Measurements from ENCODE around the gene IMP4. TPM values are rescaled to one million over a fixed set of nuclear protein-coding genes. Genes with fewer than 3 reads are reported as not detected.

Gene IMP4
- total RNA-seq, 1 experiment from 2014 or later, result 89.2 TPM

- Mint-ChIP-seq H3K27ac (no peak overlapping the region), H3K4me1 (peaks cover 9% of the 10 kb centered on the region), H3K9me3 (no peaks in the 10 kb centered on the region), H3K27me3 (ENCODE audit: low read depth) (peaks cover 4% of the 10 kb centered on the region), H3K4me3 (no peak overlapping the region), H3K36me3 (peaks cover 5% of the 10 kb centered on the region)
- ATAC-seq, result no peak
- DNase-seq (ENCODE audit: low spot score), result no peak
- POLR2A ChIA-PET, result no interaction called here
- TF ChIP-seq ZNF219 (CRISPR knock-in tag; IDR thresholded peaks at IDR 0.05; ENCODE audit: borderline replicate concordance), result no peak
- no peak for TF ChIP-seq FOXJ3 (CRISPR knock-in tag; IDR thresholded peaks at IDR 0.05; ENCODE audit: borderline replicate concordance)
- CTCF ChIA-PET, result interaction anchor here (1.9 kb wide), 1 partner anchor 51 kb away, joined by 4 read pairs; no protein-coding TSS in a partner anchor
Observed at GRCh38 chr2:130376433-130377293, 34.0 kb downstream of the IMP4 start.

DNA sequence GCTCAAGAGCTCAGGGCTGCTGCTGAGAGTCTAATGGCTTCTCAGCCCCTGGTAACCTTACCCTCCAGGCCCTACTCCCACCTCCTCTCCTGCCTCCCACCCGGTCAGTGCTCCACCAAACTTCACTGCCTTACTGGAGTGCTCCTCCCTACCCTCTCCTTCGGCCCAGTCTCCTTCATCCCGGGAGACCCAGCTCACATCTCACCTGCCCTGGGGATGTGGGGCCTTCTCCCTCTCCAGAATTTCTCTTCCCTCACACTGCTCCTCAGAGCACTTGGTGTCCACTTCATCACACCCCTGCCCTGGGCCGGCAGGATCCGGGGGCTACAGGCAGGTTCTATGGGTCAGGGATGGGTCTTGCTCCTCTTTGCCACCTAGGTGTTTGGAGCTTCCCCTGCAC, 34.8 kb downstream of the IMP4 start:
- Mint-ChIP-seq H3K36me3 (peaks cover 5% of the 10 kb centered on the region), H3K4me1 (peaks cover 8% of the 10 kb centered on the region), H3K27ac (no peak overlapping the region), H3K4me3 (no peak overlapping the region), H3K9me3 (no peaks in the 10 kb centered on the region), H3K27me3 (ENCODE audit: low read depth) (peaks cover 4% of the 10 kb centered on the region)
- ChIA-PET CTCF (interaction anchor here (1.9 kb wide), 1 partner anchor 50 kb away, joined by 4 read pairs; no protein-coding TSS in a partner anchor), POLR2A (no interaction called here)
- no peak for ATAC-seq
- DNase-seq (ENCODE audit: low spot score), result no peak
- TF ChIP-seq PREB (CRISPR knock-in tag; IDR thresholded peaks at IDR 0.05; ENCODE audit: borderline replicate concordance) (no peak), KAT7 (CRISPR knock-in tag; IDR thresholded peaks at IDR 0.05; ENCODE audit: borderline replicate concordance) (no peak), SP1 (CRISPR knock-in tag; conservative IDR thresholded peaks at IDR 0.05) (no peak), HMGXB4 (CRISPR knock-in tag; IDR thresholded peaks at IDR 0.05) (no peak), ZNF416 (CRISPR knock-in tag; IDR thresholded peaks at IDR 0.05) (no peak), IRF2 (CRISPR knock-in tag; IDR thresholded peaks at IDR 0.05; ENCODE audit: borderline replicate concordance, low read depth) (no peak), GRHL2 (CRISPR knock-in tag; IDR thresholded peaks at IDR 0.05; ENCODE audit: insufficient replicate concordance, severe bottlenecking) (no peak), NFE2L1 (CRISPR knock-in tag; IDR thresholded peaks at IDR 0.05) (no peak), EMX1 (CRISPR knock-in tag; IDR thresholded peaks at IDR 0.05) (no peak), ZNF396 (CRISPR knock-in tag; IDR thresholded peaks at IDR 0.05; ENCODE audit: borderline replicate concordance) (no peak), SMAD3 (CRISPR knock-in tag; IDR thresholded peaks at IDR 0.05; ENCODE audit: borderline replicate concordance) (no peak), NR2C2 (CRISPR knock-in tag; IDR thresholded peaks at IDR 0.05) (no peak), TCF7 (CRISPR knock-in tag; IDR thresholded peaks at IDR 0.05; ENCODE audit: low read depth) (no peak), MXD4 (CRISPR knock-in tag; IDR thresholded peaks at IDR 0.05; ENCODE audit: borderline replicate concordance) (no peak), MYBL2 (CRISPR knock-in tag; IDR thresholded peaks at IDR 0.05) (no peak), SOX15 (CRISPR knock-in tag; IDR thresholded peaks at IDR 0.05) (no peak), HMGA2 (CRISPR knock-in tag; IDR thresholded peaks at IDR 0.05) (no peak)
- TF ChIP-seq, protein P1, sequence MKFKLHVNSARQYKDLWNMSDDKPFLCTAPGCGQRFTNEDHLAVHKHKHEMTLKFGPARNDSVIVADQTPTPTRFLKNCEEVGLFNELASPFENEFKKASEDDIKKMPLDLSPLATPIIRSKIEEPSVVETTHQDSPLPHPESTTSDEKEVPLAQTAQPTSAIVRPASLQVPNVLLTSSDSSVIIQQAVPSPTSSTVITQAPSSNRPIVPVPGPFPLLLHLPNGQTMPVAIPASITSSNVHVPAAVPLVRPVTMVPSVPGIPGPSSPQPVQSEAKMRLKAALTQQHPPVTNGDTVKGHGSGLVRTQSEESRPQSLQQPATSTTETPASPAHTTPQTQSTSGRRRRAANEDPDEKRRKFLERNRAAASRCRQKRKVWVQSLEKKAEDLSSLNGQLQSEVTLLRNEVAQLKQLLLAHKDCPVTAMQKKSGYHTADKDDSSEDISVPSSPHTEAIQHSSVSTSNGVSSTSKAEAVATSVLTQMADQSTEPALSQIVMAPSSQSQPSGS (CRISPR knock-in tag; IDR thresholded peaks at IDR 0.05; ENCODE audit: borderline replicate concordance, low read depth), result no peak
- TF ChIP-seq, protein P2, sequence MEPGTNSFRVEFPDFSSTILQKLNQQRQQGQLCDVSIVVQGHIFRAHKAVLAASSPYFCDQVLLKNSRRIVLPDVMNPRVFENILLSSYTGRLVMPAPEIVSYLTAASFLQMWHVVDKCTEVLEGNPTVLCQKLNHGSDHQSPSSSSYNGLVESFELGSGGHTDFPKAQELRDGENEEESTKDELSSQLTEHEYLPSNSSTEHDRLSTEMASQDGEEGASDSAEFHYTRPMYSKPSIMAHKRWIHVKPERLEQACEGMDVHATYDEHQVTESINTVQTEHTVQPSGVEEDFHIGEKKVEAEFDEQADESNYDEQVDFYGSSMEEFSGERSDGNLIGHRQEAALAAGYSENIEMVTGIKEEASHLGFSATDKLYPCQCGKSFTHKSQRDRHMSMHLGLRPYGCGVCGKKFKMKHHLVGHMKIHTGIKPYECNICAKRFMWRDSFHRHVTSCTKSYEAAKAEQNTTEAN (CRISPR knock-in tag; IDR thresholded peaks at IDR 0.05), result no peak

All from WTC11 (cell line).